Uterus (tissue), 2 donors: Measurements from ENCODE around the gene SPATA9.

Source experiments
- CTCF ChIP-seq, 4 experiments: fragments of 200-600 bp in 2 of 4; fragments of 450-650 bp in 2 of 4; sonication (generic) in 2 of 4; IDR thresholded peaks; one replicate each; pipeline ENCODE4 v1.5.1; 2016 to 2019; ENCODE audit warnings: antibody characterized with exemption in 4 of 4, mild to moderate bottlenecking in 2 of 4, moderate library complexity in 1 of 4
- POLR2A ChIP-seq, 2 donors: fragments of 450-650 bp; IDR thresholded peaks; one replicate each; pipeline ENCODE4 v1.6.1; 2016; ENCODE audit warnings: antibody characterized with exemption in 2 of 2, mild to moderate bottlenecking in 1 of 2, moderate library complexity in 1 of 2

- TF ChIP-seq CTCF (IDR thresholded peaks at IDR 0.05) (no peak), POLR2A (IDR thresholded peaks at IDR 0.05) (no peak)
Measured at GRCh38 chr5:95671826-95672225, 11.0 kb downstream of the SPATA9 start.
